B cell (primary cell): ENCODE results near the gene RPL14. TPM values are rescaled to one million over a fixed set of nuclear protein-coding genes. Genes with fewer than 3 reads are reported as not detected.
A peak's percentile ranks its signal among the peaks of the same experiment; 100 is the strongest.

Source experiments
- ATAC-seq: fragments of 200-7000 bp; cut with Tn5 transposase; one replicate; pipeline ENCODE4 v1.10.0; 2021; ENCODE audit warnings: low read depth, mild to moderate bottlenecking, moderate number of reproducible peaks, moderate library complexity
- CTCF ChIA-PET: fragments of 350-600 bp; sonication (Branson Sonifier 250); formaldehyde crosslinking; loops from one replicate; lab custom pipeline; 2021; ENCODE audit warnings: antibody characterized with exemption, inconsistent platforms; lab: Charles Lee
- POLR2A ChIA-PET: fragments of 350-600 bp; sonication (Branson Sonifier 250); formaldehyde crosslinking; loops from one replicate; lab custom pipeline; 2021; ENCODE audit warnings: antibody characterized with exemption; lab: Charles Lee
- DNase-seq: peaks from one replicate; pipeline ENCODE4 v3.0.0; 2013
- H2AFZ ChIP-seq: 2 replicates; pipeline ENCODE4 v1.6.1; 2012; ENCODE audit warnings: mild to moderate bottlenecking, low read depth, low read length; ENCODE audit not compliant: insufficient read depth, poor library complexity, severe bottlenecking
- H3K27ac ChIP-seq, 2 donors: 1 replicate in 1 of 2; 2 replicates in 1 of 2; pipeline ENCODE4 v1.5.1; 2012 to 2013; ENCODE audit warnings: low read length in 2 of 2, mild to moderate bottlenecking in 2 of 2, moderate library complexity in 1 of 2
- H3K27me3 ChIP-seq, 4 experiments: fragments of 200-600 bp in 1 of 4; sonication (generic) in 1 of 4; replicated peaks in 1 of 4; 1 replicate in 2 of 4; 2 replicates in 2 of 4; pipeline versions ENCODE4 v1.6.1 to v1.7.0; 2013 to 2016; ENCODE audit warnings: low read length in 3 of 4, mild to moderate bottlenecking in 2 of 4, mixed read lengths in 1 of 4, moderate library complexity in 1 of 4; ENCODE audit not compliant: insufficient read depth in 4 of 4, control insufficient read depth in 3 of 4; ENCODE audit errors: control extremely low read depth in 1 of 4
- H3K36me3 ChIP-seq, 2 experiments: replicated peaks in 1 of 2; 1 replicate in 1 of 2; 2 replicates in 1 of 2; pipeline versions ENCODE4 v1.6.1 to v1.7.1; 2013; ENCODE audit warnings: low read length in 1 of 2; ENCODE audit not compliant: insufficient read depth in 2 of 2, control insufficient read depth in 1 of 2; ENCODE audit errors: control extremely low read depth in 1 of 2, extremely low read depth in 1 of 2
- H3K4me1 ChIP-seq, 2 donors: fragments of 200-600 bp in 1 of 2; sonication (generic) in 1 of 2; 1 replicate in 1 of 2; 2 replicates in 1 of 2; pipeline versions ENCODE4 v1.5.1 to v1.6.1; 2013 to 2017; ENCODE audit warnings: low read length in 2 of 2; ENCODE audit not compliant: control insufficient read depth in 2 of 2, insufficient read depth in 2 of 2
- H3K4me2 ChIP-seq: replicated peaks from 2 replicates; pipeline ENCODE3; 2012; ENCODE audit warnings: mild to moderate bottlenecking, low read depth, low read length; ENCODE audit not compliant: poor library complexity, severe bottlenecking
- H3K4me3 ChIP-seq, 5 experiments: fragments of 200-600 bp in 1 of 5; sonication (generic) in 1 of 5; 1 replicate in 3 of 5; 2 replicates in 2 of 5; pipeline versions ENCODE4 v1.5.1 to v1.7.0; 2011 to 2016; ENCODE audit warnings: low read length in 4 of 5, mild to moderate bottlenecking in 4 of 5, low read depth in 2 of 5, control low read depth in 1 of 5, moderate library complexity in 1 of 5; ENCODE audit not compliant: insufficient read depth in 1 of 5; ENCODE audit errors: control extremely low read depth in 1 of 5, extremely low read depth in 1 of 5
- H3K79me2 ChIP-seq: fragments of 200-600 bp; sonication (generic); one replicate; pipeline ENCODE4 v1.6.0; 2016; ENCODE audit warnings: low read length; ENCODE audit not compliant: control insufficient read depth, insufficient read depth
- H3K9ac ChIP-seq: fragments of 200-600 bp; sonication (generic); 2 replicates; pipeline ENCODE4 v1.6.1; 2017; ENCODE audit warnings: mild to moderate bottlenecking, low read length, moderate library complexity
- H3K9me3 ChIP-seq, 3 donors: one replicate each; pipeline versions ENCODE4 v1.6.1 to v1.7.1; 2013; ENCODE audit warnings: low read length in 2 of 3; ENCODE audit not compliant: control insufficient read depth in 2 of 3, insufficient read depth in 1 of 3; ENCODE audit errors: control extremely low read depth in 1 of 3
- H4K20me1 ChIP-seq: 2 replicates; pipeline ENCODE4 v1.6.0; 2012; ENCODE audit warnings: mild to moderate bottlenecking, low read length; ENCODE audit not compliant: insufficient read depth, control insufficient read depth, poor library complexity, severe bottlenecking
- H3K27ac Mint-ChIP-seq: one replicate; pipeline ENCODE4 v1.8.0; 2021; ENCODE audit warnings: mixed read lengths
- H3K27me3 Mint-ChIP-seq: one replicate; pipeline ENCODE4 v1.8.0; 2021; ENCODE audit warnings: mixed read lengths
- H3K4me1 Mint-ChIP-seq: one replicate; pipeline ENCODE4 v1.8.0; 2021; ENCODE audit warnings: mixed read lengths
- H3K4me3 Mint-ChIP-seq: one replicate; pipeline ENCODE4 v1.8.0; 2021; ENCODE audit warnings: mixed read lengths
- H3K9me3 Mint-ChIP-seq: one replicate; pipeline ENCODE4 v1.8.0; 2022; ENCODE audit warnings: mixed read lengths; ENCODE audit not compliant: insufficient read depth
- EZH2 ChIP-seq: IDR thresholded peaks from 2 replicates; pipeline ENCODE4 v1.6.1; 2012; ENCODE audit warnings: borderline replicate concordance, low read depth, mild to moderate bottlenecking, moderate library complexity, low read length; ENCODE audit not compliant: insufficient read depth, poor library complexity, severe bottlenecking
- WGBS: methylation state at CpG from one replicate; pipeline ENCODE4 v1.1.5; 2013; ENCODE audit warnings: missing lambda C conversion rate; ENCODE audit not compliant: insufficient coverage; 5-methylcytosine and 5-hydroxymethylcytosine counted together
- intact Hi-C: fragments of 100-400 bp; cut with micrococcal nuclease; formaldehyde crosslinking; loops from one replicate; pipeline ENCODE4 v1.10.0; 2022
- polyA plus RNA-seq: library from polyadenylated mRNA; depleted of rRNA; stranded (reverse); fragments of >200 nt; gene quantifications from 2 replicates; pipeline ENCODE4 v1.2.3, GENCODE V29; 2012
- total RNA-seq, 2 donors: library from RNA; stranded (reverse); fragments of 120-200 nt in 1 of 2; gene quantifications; 1 replicate in 1 of 2; 2 replicates in 1 of 2; pipeline versions ENCODE4 v1.2.3 to v1.2.4, GENCODE V29; 2013 to 2022
- TF ChIP-seq, protein P1 (sequence below): fragments of 200-600 bp; IDR thresholded peaks from one replicate; pipeline ENCODE4 v1.8.0; 2022; ENCODE audit warnings: antibody characterized with exemption, mild to moderate bottlenecking

RPL14 gene
- total and polyA plus RNA-seq, 2 donors (not counting 1 experiment from before 2014, with no cell fraction given): 413 to 2,452 TPM

GRCh38 chr3:40452876-40453730 lies 4.0 kb upstream of the RPL14 start:
- ChIA-PET POLR2A (interaction anchor here (1.4 kb wide), 1 partner anchor 746 kb away, joined by 3 read pairs; the partner anchor contains the start of gene CTNNB1), CTCF (interaction anchor here (0.7 to 1.3 kb wide), 4 partner anchors 24 to 144 kb away, joined by 3 to 6 read pairs (median 3); partner anchors contain the start of gene ZNF619)
- TF ChIP-seq EZH2: no peak
- TF ChIP-seq, protein P1, sequence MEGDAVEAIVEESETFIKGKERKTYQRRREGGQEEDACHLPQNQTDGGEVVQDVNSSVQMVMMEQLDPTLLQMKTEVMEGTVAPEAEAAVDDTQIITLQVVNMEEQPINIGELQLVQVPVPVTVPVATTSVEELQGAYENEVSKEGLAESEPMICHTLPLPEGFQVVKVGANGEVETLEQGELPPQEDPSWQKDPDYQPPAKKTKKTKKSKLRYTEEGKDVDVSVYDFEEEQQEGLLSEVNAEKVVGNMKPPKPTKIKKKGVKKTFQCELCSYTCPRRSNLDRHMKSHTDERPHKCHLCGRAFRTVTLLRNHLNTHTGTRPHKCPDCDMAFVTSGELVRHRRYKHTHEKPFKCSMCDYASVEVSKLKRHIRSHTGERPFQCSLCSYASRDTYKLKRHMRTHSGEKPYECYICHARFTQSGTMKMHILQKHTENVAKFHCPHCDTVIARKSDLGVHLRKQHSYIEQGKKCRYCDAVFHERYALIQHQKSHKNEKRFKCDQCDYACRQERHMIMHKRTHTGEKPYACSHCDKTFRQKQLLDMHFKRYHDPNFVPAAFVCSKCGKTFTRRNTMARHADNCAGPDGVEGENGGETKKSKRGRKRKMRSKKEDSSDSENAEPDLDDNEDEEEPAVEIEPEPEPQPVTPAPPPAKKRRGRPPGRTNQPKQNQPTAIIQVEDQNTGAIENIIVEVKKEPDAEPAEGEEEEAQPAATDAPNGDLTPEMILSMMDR: peak; percentile 6
- peak overlapping the region; percentile 60 to 88 (median 77) for H3K4me3 ChIP-seq
- peaks cover 24 to 28% of the 10 kb centered on the region in 2 donors for H3K4me1 ChIP-seq
- H3K36me3 ChIP-seq: peaks cover 0 to 1% of the 10 kb centered on the region in 2 experiments
- Mint-ChIP-seq H3K9me3 (no peaks in the 10 kb centered on the region), H3K27ac (peak overlapping the region; percentile 99), H3K27me3 (no peaks in the 10 kb centered on the region), H3K4me3 (peak overlapping the region; percentile 96), H3K4me1 (peaks cover 36% of the 10 kb centered on the region)
- H3K27ac ChIP-seq: peak overlapping the region; percentile 92 to 95
- peak overlapping the region; percentile 93 for H3K9ac ChIP-seq
- H4K20me1 ChIP-seq: peaks cover 8% of the 10 kb centered on the region
- peak overlapping the region; percentile 92 for H2AFZ ChIP-seq
- under 1% methylated on average over 36 of the region's 41 CpGs for WGBS
- peak overlapping the region; percentile 92 for H3K4me2 ChIP-seq
- no peaks in the 10 kb centered on the region for H3K27me3 ChIP-seq
- H3K79me2 ChIP-seq: peaks cover 15% of the 10 kb centered on the region
- intact Hi-C loops: loop anchor here (1.0 to 10.0 kb wide), 7 partner anchors 24 to 1559 kb away; partner anchors contain the start of genes CTNNB1, EIF1B, SCN11A and WDR48
- H3K9me3 ChIP-seq: peaks cover 0 to 5% (median 0%) of the 10 kb centered on the region in 3 donors
- peak; percentile 97 for DNase-seq
- ATAC-seq: peak; percentile 90
